Measurements from ENCODE around the gene STX7.

STX7 gene

DNA sequence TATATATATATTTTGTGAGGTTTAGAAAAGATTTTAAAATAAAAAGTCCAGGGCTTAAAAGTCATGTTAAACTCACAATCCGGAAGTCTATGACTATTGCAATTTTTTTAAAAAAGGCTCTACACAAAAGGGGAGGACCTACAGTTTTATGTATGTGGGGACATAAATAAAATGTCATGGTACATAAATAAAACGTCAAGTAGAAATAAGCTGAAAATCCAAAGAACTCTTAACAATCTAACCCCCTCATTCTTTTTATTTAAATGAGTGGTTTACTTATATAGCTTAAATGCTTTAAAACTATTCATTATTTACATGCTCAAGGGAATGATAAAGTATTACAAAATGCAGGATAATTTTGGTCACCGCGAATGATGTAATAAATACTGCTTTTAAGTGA lies 36.2 kb downstream of the STX7 start:
- DNase-seq (ENCODE audit: low spot score): no peak

DNA sequence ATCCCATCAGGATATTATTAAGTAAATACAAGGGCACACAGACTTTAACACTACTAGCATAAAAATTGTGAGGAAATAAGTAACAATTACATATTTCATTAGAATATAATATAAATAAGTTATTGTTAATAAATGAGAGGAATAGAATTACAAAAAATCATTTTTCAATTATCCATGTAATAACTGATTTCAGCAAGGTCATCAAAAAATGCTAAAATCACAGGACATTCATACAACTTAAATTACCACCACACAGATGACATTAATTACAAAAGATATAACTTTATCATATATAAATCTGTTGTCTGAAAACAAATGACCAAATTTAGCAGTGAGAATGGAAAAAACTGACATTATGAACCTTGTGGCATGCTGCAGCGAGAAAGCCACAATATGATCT lies 37.0 kb downstream of the STX7 start:
- no peak for DNase-seq (ENCODE audit: low spot score)

DNA sequence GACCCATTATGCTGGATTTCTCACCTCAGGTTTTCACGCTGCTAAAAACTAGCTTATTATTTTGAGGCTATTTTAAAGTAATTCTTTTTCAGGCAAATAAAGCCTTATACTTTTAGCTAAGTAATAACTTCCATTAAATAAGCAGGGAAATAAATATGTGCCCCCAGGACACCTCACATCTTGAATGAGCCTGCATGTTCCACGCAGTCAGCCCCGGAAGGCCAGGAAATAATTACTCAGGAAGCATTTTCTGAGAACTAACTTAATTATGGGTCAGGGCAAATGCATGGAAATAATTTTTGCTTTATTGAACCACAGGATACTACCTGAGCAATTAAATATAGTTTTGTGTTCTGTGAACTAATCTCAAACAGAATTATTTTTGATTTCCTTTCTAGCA lies 41.1 kb downstream of the STX7 start:
- DNase-seq (ENCODE audit: low spot score): no peak

DNA sequence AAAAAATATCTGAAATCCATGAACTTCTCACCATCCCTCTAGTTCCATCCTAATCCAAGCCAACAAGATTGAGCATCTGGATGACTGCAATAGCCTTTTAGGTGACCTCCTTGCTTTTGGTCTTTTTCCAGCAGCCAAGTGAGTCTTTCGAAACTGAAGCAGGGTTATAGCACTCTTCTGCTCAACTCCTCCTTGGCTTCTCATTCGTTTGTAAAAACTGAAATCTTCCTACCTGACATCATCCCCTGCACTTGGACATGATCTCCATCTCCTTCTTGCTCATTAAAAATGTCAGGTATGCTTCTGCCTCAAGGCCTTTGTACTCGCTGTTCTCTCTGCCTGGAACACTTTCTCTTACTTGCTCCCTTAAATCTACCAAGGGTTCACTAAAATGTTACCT lies 46.0 kb downstream of the STX7 start:
- no peak for DNase-seq (ENCODE audit: low spot score)

DNA sequence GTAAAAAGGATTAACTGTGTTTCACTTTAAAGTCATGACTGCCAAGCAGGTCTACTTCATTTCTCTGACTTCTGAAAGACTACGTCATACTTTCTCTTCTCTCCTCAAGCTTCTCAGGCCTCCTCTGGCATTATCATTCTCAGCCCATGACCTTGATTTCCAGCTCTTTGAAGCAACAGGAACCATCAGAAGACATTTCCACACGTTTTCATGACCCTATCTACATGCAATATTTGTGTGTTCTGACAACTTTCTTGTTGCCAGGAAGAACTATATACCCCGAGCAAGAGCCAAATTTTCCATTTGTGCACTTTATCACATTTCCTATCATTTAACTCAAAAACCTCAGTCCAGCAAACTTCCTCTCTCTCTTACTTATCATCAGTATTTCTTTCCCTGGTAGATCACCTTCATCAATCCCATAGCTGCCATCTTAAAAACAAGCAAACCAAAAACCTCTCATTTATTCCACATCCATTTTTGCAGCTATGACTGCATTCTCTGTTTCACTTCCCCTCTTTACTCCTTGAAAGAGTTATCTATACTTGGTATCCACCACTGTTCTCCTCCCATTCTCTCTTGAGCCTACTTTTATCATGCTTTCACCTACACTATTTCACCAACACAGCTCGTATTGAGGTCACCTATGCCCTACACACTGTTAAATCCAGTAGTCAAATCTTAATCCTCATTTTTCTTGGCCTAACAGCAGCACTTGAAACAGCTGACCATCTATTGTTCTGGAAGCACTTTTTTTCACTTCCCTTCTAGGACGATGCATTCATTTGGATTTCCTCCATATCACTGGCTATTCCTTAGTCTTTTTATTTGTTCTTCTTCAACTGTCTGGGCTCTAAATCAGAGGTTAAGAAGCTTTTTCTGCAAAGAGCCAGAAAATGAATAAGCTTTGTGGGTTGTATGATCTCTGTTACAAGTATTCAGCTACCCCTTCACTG lies 47.1 kb downstream of the STX7 start:
- no peak for DNase-seq (ENCODE audit: low spot score)

DNA sequence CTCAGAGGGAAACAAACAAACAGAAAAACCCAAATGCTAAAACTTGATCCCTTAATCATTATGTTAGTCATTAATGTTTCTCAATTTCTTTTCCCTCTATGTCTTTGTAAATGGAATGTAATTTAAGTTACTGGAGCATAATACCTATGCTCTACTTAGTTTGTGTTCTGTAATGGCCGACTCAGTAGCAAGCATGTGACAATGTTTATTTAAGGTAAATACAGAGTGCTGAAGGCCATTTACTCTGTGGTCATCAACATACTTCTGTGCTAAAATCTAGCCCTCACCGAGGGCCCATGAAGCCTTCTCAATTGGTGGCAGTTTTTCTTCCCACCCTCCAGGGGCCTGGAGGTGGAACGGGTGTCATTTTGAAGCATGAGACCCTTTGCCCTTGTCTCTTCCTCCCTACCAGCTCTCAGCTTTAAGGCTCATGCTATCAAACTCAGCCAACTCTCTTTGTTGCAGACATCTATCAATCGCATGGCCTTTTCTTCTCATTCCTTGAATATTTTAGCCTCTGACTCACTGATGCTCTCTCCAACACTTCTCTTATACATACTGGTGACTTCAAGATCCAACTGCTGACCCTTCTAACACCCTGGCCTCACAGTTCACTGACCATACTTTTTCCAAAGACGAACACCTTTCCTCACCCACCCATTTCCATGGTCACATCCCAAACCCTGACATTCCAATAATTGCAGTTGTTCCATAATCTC lies 48.2 kb downstream of the STX7 start:
- no peak for DNase-seq (ENCODE audit: low spot score)

DNA sequence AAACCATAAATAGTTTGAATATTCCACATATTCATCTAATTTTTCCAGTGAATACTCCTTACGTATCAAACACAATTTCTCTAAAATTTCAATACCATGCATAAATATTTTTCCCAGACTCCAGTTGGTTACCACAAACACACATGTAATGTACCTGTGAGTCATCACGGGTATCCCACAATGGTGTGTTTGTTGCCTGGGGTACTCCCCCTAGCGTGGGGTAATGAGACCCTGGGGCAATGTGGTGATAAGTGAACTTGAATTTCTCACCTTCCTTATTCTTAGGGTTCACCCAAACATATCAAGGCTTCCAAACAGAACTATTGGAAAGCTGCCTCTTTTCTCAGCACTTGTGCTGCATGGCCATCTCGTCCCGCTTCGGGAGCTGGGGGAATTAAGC lies 51.0 kb downstream of the STX7 start:
- DNase-seq (ENCODE audit: low spot score): no peak

DNA sequence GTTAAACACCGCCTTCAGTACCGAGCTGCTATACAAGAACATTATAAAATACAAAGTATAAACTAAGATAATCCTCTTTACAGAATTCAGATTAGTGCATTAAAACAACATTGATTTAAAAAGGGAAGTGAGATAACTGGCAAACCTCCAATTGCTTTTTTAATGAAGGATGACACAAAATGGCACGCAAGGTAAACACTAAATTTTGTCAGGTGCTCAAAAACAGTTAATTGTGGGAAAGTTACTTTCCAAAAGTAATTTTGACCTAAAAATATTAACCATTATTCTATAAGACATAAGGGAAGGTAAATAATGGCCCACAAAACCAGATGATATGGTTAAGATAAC lies 53.3 kb downstream of the STX7 start:
- DNase-seq (ENCODE audit: low spot score): no peak

DNA sequence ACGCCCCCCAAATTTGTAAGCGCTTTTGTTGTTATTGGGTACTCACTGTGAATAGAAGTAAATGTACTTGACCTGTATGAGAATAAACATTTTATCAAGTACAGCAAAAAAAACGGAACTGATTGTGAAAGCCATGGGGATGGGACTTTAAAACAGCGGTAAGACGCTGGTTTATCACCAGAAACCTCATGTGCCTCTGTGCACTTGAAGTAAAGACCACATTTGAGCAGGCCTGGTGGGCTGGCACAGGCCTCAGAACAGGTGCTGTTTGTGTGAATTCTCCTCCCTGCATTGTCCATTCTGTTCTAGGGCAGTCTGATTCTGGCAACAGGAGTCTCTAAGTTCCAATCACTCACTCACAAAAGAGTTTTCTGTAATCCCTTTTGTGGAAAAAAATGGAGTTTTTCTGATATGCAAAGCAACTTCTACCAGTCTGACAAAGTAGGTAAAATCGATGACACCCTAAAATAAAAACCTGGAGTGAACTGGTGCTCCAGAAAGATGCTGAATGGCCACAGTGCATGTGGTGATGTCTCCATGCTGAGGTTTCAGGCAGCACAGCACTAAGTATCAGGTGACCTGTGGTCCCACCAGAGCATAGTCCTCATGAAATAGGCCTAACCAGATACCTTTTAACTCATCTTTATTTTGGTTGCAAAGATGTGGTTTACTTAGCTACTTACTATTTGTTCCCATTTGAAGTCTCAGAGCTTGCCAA lies 53.9 kb downstream of the STX7 start:
- no peak for DNase-seq (ENCODE audit: low spot score)

DNA sequence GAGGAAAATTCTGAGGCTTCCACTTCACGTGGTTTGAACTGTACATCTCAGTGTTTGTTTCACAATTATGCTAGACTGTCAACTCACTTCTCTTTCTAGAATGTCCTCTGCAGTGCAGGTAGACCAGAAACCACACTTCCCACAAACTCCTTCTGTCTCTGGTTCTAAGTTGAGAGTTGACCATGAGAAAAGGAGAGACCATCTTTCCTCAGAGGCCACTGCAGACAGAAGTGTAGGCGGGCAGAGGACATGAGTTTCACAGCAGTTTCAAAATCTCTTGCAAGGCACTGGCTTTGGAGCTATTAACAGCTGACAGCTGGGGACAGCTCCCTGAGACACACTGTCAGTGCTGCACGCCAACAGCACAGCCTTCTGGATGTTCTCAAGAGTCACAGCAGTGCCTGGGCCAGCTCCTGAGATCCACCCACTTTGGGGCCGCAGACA lies 56.2 kb downstream of the STX7 start:
- no peak for DNase-seq (ENCODE audit: low spot score)

DNA sequence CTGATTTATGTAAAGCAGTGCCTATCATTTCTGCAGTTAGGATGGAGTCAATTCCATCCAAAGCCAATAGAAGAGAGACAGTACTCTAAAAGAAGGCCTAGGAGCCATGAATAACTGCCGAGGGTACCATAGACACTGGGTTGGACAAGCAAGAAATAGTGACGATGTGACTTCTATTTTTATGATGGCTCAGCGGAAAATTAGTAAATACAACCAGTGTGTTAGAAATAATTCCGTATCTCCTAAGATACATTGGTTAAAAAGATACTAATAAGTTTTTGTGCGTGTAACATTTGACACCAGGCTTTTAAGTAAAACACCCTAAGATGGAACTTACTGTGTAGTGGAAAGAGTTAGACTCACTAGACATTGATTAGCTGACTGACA lies 66.1 kb downstream of the STX7 start:
- no peak for DNase-seq (ENCODE audit: low spot score)

DNA sequence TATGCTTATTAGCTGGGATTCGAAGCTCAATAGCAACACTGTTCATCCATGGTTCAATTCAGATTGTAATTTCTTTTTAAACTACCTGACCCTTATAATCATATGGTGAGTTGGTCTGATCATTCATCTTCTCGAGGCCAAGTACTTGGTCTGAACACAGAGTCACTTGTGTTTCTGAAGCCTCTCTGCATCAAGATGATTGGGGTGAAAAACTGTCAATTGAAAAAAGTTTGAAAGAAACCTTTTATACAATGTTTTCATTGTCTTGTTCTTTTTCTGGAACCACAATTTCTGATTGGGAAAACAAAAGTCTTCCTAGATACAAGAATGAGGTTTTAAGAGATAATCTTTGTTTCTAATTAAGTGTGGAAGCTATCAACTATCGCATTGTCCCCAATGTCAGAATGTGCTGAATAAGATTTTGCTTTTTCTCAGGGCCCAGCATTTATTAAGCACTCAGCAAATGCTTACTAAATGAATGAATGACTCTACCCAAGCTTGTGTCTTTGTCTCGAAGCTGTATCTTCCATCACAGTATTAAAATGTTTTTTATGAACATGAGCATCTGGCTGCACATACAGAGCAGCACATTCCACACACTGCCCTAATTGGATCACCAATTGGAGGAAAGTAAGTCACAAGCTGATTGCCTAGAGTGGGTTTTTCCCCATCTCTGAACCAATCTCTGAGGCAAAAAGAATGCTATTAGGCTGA lies 66.6 kb downstream of the STX7 start:
- DNase-seq (ENCODE audit: low spot score): no peak

DNA sequence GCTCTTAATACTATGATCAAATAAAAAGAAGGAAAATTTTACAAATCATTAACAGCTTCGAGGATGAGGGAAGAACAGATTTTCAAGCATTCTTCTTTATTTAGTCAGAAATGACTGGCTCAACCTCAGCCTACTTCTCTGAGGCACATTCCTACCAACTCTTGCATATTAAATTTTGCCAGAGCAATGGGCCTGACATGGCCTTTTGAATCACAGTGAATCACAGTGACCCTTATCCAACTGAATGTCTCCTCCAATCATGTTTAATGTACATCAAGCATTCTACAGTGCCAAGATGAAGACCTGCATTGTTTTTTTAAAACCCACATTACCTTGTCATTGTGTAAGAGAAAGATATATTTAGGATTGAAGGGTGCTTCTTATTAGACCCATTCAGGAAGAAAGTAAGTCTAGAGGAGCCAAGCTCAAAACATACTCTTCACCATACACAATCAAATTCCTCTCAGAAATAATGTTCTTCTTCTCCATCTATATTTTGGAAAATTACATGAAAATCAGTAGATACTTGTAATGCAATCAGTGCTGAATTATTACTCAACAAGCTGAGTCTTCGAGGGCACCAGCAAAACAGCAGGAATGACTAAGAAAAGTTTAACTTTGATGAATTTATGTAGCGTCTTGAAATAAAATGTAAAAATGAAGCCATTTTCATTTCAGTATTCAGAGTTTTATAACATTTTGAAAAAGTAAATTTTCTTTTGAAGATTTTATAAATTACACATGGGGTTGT lies 67.5 kb downstream of the STX7 start:
- no peak for DNase-seq (ENCODE audit: low spot score)

DNA sequence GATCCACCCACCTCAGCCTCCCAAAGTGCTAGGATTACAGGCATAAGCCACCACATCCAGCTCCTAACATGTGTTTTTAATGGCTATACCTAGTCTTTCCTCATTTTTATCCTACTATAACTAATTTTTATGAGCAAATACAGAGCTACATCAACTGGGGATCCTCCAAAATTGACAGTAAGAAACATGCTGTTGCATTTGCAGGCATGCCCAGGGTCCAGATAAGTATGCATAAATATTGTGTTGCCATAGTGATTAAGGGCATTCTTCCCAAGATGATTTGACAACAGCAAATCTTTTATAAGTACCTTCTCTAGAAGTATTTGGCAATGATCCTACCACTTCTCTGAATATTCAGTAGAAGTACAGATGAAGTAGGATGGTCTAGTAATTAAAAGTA lies 69.7 kb downstream of the STX7 start:
- DNase-seq (ENCODE audit: low spot score): no peak

DNA sequence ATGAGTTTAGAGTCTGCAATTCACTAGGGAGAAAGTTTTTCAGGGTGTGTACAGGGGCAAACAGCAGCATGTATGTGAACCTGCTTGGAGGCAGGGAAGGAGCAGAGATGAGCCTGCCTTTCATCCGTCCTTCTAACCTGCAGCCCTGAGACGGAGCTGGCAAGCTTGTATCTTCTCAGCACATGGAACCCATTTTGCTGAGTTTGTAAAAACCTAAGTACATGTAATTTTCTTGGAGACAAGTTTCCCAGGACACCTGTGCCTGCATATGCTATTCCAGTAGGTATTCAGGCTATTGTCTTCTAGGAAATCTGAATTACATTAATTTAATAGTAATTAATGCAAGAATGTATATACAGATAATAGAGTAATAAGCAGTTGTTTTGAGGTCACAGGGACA lies 82.8 kb downstream of the STX7 start:
- no peak for DNase-seq (ENCODE audit: low spot score)

DNA sequence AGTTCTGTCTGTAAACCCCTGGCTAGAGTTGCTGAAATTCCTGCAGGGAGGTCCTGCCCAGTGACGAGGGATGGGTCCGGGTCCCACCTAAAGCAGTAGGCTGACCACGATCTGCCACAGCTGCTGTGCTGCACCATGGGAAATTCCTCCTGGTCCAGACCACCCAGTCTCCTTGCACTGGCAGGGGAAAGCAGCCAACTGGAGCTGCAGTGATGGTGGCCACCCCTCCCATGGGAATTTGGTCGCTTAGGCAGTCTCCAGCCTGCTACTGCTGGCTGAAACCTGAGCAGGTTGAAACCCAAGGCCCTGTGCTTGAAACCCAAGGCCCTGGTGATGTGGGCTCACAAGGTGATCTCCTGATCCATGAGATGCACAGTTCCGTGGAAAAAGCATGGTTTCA lies 87.7 kb downstream of the STX7 start:
- no peak for DNase-seq (ENCODE audit: low spot score)

DNA sequence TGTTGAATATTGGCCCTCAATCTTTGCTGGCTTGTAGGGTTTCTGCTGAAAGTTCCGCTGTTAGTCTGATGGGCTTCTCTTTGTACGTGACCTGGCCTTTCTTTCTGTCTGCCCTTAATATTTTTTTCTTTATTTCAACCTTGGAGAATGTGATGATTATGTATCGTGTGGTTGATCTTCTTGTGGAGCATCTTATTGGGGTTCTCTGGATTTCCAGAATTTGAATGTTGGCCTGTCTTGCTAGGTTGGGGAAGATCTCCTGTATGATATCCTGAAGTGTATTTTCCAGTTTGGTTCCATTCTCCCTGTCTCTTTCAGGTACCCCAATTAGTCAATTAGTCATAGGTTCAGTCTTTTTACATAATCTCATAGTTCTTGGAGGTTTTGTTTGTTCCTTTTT lies 89.1 kb downstream of the STX7 start:
- DNase-seq (ENCODE audit: low spot score): no peak

DNA sequence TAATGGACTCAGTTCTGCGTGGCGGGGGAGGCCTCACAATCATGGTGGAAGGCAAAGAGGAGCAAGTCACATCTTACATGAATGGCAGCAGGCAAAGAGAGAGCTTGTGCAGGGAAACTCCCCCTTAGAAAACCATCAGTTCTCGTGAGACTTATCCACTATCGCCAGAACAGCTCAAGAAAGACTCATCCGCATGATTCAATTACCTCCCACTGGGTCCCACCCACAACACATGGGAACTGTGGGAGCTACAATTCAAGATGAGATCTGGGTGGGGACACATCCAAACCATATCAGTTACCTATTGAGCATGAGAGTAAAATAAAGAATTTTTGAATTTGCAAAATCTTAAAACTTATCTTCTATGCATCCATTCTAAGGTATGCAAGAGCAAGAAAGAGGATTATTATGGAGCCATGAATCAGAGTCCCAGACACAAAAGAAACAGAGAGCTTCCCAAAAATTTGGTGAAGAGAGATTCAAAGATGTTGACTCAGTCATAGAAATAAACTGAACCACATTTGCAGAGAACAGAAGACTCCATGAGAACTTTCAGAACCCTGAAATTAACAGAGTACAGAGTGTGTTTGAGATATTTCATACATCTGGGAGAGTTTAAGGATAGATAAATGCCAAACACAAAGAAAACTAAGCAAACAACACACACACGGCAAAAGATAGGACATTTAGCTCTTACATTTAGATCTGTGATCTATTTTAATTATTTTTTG lies 94.5 kb downstream of the STX7 start:
- DNase-seq (ENCODE audit: low spot score): no peak

DNA sequence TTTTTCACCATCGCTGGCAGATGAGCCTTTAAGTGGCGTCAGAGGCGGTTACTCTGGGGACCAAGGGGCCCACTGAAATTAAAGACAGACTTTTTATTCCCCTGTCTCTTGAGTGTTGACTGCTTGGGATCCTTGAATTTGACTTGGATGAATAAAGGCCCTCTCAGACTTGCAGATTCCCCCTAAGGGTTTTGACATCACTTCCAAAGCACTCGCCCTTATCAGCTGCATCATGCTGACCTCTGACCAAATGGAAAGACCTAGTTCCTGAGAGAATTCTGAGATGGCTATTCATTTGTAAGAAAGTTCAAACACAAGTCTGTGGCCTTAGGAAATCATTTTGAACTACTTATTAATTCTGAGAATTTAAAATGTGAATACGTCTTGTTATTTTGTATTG lies 98.2 kb downstream of the STX7 start:
- no peak for DNase-seq (ENCODE audit: low spot score)

DNA sequence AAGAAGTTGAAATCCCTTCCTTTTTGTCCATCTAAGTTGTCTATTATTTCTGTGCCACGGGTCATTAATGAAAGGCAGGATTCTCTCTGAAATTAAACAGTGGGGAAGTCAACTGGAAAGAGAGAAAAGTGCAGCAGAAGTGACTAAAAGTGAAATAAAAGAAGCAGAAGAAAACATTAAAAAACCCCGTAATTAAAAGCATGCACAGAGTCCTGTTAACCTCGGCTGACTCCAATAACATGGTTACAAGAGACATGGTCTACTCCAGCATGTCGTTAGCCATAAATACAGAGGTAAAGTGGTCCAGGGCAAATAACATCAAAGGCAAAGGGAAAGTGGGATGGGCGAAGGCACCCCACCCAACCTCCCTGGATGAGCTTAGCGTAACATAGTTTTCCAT lies 98.6 kb downstream of the STX7 start:
- no peak for DNase-seq (ENCODE audit: low spot score)

DNA sequence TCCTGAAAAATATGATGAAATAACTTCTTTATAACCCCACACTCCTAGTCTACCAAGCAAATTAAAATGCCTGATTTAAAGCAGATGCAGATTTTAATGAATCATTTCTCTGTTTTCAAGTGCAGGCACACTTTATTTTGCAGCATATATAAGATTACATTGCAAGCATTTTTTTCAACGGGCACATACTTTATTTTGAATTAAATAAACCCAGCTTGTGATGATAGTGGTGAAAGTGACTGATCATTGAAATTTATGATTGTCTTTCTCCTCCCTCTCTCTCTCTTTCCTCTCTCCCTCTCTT lies 99.5 kb downstream of the STX7 start:
- no peak for DNase-seq (ENCODE audit: low spot score)

All from kidney capillary endothelial cell (primary cell).